GM11168 (cell line): Measurements from ENCODE around the gene PCDHGA10.
"Not testable (repeated sequence)": the region's sequence is repeated elsewhere in the genome, so short reads cannot be mapped to it uniquely, and the experiment has no call there.

Experiments
- in situ Hi-C: fragments of 300-500 bp; cut with MboI; formaldehyde crosslinking; loops from one replicate; pipeline ENCODE4 v1.12.0; 2022; ENCODE audit warnings: low sequenced_read_pairs; ENCODE audit not compliant: unreplicated experiment

Gene PCDHGA10

GRCh38 chr5:141412854-141413539, at the start of gene PCDHGA10:
Gene PCDHGA10 (plus strand): TSS chr5:141412987. CDS start chr5:141413176, 189 bp downstream.
- in situ Hi-C loops = loop anchor here (5.0 kb wide), 1 partner anchor 149 kb away; no protein-coding TSS in a partner anchor

GRCh38 chr5:141363952-141364660, 48.7 kb upstream of the PCDHGA10 start, which contains the start of gene PCDHGA5:
Gene PCDHGA5 (plus strand): TSS chr5:141364162. CDS start chr5:141364331, 169 bp downstream.
- in situ Hi-C loops = no loop called here

- in situ Hi-C loops = no loop called here
Observed at GRCh38 chr5:141366016-141366896, 46.5 kb upstream of the PCDHGA10 start.

- in situ Hi-C loops = no loop called here
Observed at GRCh38 chr5:141369994-141370848, 42.6 kb upstream of the PCDHGA10 start, which contains the start of gene PCDHGB3. Gene PCDHGB3 (plus strand): TSS chr5:141370242. CDS start chr5:141370395, 153 bp downstream.

GRCh38 chr5:141371572-141372475, 41.0 kb upstream of the PCDHGA10 start:
- in situ Hi-C loops = no loop called here

- in situ Hi-C loops = no loop called here
Observed at GRCh38 chr5:141373673-141374317, 39.0 kb upstream of the PCDHGA10 start, which contains the start of gene PCDHGA6. Gene PCDHGA6 (plus strand): TSS chr5:141373891. CDS start chr5:141374084, 193 bp downstream.

- in situ Hi-C loops = no loop called here
Observed at GRCh38 chr5:141374627-141375026, 38.2 kb upstream of the PCDHGA10 start.

- in situ Hi-C loops = not testable (repeated sequence)
Observed at GRCh38 chr5:141375444-141376155, 37.2 kb upstream of the PCDHGA10 start.

- in situ Hi-C loops = no loop called here
Observed at GRCh38 chr5:141382469-141383294, 30.1 kb upstream of the PCDHGA10 start, which contains the start of gene PCDHGA7. Gene PCDHGA7 (plus strand): TSS chr5:141382742. CDS start chr5:141382900, 158 bp downstream.

- in situ Hi-C loops = no loop called here
Observed at GRCh38 chr5:141383345-141383744, 29.4 kb upstream of the PCDHGA10 start.

- in situ Hi-C loops = no loop called here
Observed at GRCh38 chr5:141384471-141385267, 28.1 kb upstream of the PCDHGA10 start.

GRCh38 chr5:141387557-141388311, 25.1 kb upstream of the PCDHGA10 start, which contains the start of gene PCDHGB4:
Gene PCDHGB4 (plus strand): TSS chr5:141387698. CDS start chr5:141387885, 187 bp downstream.
- in situ Hi-C loops = not testable (repeated sequence)

- in situ Hi-C loops = no loop called here
Observed at GRCh38 chr5:141388661-141389060, 24.1 kb upstream of the PCDHGA10 start.

- in situ Hi-C loops = loop anchor here (10.0 kb wide), 1 partner anchor 655 kb away; no protein-coding TSS in a partner anchor
Observed at GRCh38 chr5:141389153-141390042, 23.4 kb upstream of the PCDHGA10 start.
